Astrocyte (in vitro differentiated cells and primary cell): ENCODE results near the gene PRDX1. TPM values are rescaled to one million over a fixed set of nuclear protein-coding genes. Genes with fewer than 3 reads are reported as not detected.

ENCODE experiments used
- DNase-seq: peaks from one replicate; pipeline ENCODE4 v3.0.0-alpha.2; 2010; ENCODE audit warnings: low read depth
- FAIRE-seq: peaks from 2 replicates; lab custom pipeline; 2011; peaks lifted over from hg19 to GRCh38; lab: Jason Lieb, UNC
- H2AFZ ChIP-seq: 2 replicates; pipeline ENCODE4 v1.6.0; 2012; ENCODE audit warnings: low read depth, low read length, inconsistent platforms
- H3K27ac ChIP-seq: 2 replicates; pipeline ENCODE4 v1.5.1; 2011; ENCODE audit warnings: low read depth, low read length, inconsistent platforms
- H3K27me3 ChIP-seq: 2 replicates; pipeline ENCODE4 v1.6.0; 2011; ENCODE audit warnings: low read length, inconsistent platforms; ENCODE audit not compliant: insufficient read depth
- H3K36me3 ChIP-seq: 2 replicates; pipeline ENCODE4 v1.5.1; 2011; ENCODE audit warnings: low read length, inconsistent platforms; ENCODE audit not compliant: insufficient read depth
- H3K4me1 ChIP-seq: 2 replicates; pipeline ENCODE4 v1.5.1; 2011; ENCODE audit warnings: low read length, inconsistent platforms; ENCODE audit not compliant: insufficient read depth
- H3K4me2 ChIP-seq: 2 replicates; pipeline ENCODE4 v1.6.0; 2012; ENCODE audit warnings: low read length, inconsistent platforms
- H3K4me3 ChIP-seq: 2 replicates; pipeline ENCODE4 v1.5.1; 2011; ENCODE audit warnings: low read depth, mild to moderate bottlenecking, low read length, inconsistent platforms; ENCODE audit not compliant: insufficient read depth
- H3K79me2 ChIP-seq: 2 replicates; pipeline ENCODE4 v1.6.0; 2012; ENCODE audit warnings: mild to moderate bottlenecking, low read length, inconsistent platforms; ENCODE audit not compliant: insufficient read depth
- H3K9ac ChIP-seq: 2 replicates; pipeline ENCODE4 v1.6.0; 2012; ENCODE audit warnings: mild to moderate bottlenecking, low read length, inconsistent platforms
- H3K9me3 ChIP-seq: 2 replicates; pipeline ENCODE4 v1.5.1; 2012; ENCODE audit warnings: low read depth, mild to moderate bottlenecking, low read length, inconsistent platforms; ENCODE audit not compliant: insufficient read depth
- H4K20me1 ChIP-seq: 2 replicates; pipeline ENCODE4 v1.6.0; 2012; ENCODE audit warnings: low read length, inconsistent platforms; ENCODE audit not compliant: insufficient read depth
- H3K27ac Mint-ChIP-seq: one replicate; pipeline ENCODE4 v1.8.0; 2021; ENCODE audit warnings: mild to moderate bottlenecking, mixed read lengths; ENCODE audit not compliant: unreplicated experiment
- H3K27me3 Mint-ChIP-seq: one replicate; pipeline ENCODE4 v1.8.0; 2021; ENCODE audit warnings: low read depth, mixed read lengths; ENCODE audit not compliant: unreplicated experiment
- H3K36me3 Mint-ChIP-seq: one replicate; pipeline ENCODE4 v1.8.0; 2021; ENCODE audit warnings: low read depth, mixed read lengths; ENCODE audit not compliant: unreplicated experiment
- H3K4me1 Mint-ChIP-seq: one replicate; pipeline ENCODE4 v1.8.0; 2021; ENCODE audit warnings: low read depth, mixed read lengths; ENCODE audit not compliant: unreplicated experiment
- H3K4me3 Mint-ChIP-seq: one replicate; pipeline ENCODE4 v1.8.0; 2021; ENCODE audit warnings: mild to moderate bottlenecking, moderate library complexity, mixed read lengths; ENCODE audit not compliant: unreplicated experiment
- H3K9me3 Mint-ChIP-seq: one replicate; pipeline ENCODE4 v1.8.0; 2021; ENCODE audit warnings: mild to moderate bottlenecking, mixed read lengths; ENCODE audit not compliant: unreplicated experiment
- EZH2 ChIP-seq: IDR thresholded peaks from 2 replicates; pipeline ENCODE4 v1.6.1; 2012; ENCODE audit warnings: mild to moderate bottlenecking, low read length, inconsistent platforms; ENCODE audit not compliant: insufficient read depth
- total RNA-seq: library from RNA; stranded (reverse); gene quantifications from 2 replicates; pipeline ENCODE4 v1.2.1, GENCODE V29; 2021
- TF ChIP-seq, protein P1 (sequence below): IDR thresholded peaks from 2 replicates; pipeline ENCODE4 v1.5.1; 2011; ENCODE audit warnings: low read depth, mild to moderate bottlenecking, inconsistent platforms, low read length, moderate library complexity; ENCODE audit not compliant: insufficient read depth

PRDX1 gene
- total RNA-seq, 1 donor from 2014 or later, result 986 TPM

GRCh38 chr1:45488666-45489377 is 32.9 kb downstream of the PRDX1 start:
- FAIRE-seq, result no peak
- Histone ChIP-seq H3K9me3 (no peaks in the 10 kb centered on the region), H4K20me1 (no peaks in the 10 kb centered on the region), H3K4me1 (peaks cover 7% of the 10 kb centered on the region), H3K4me2 (no peak overlapping the region), H3K27me3 (peaks cover 5% of the 10 kb centered on the region), H3K79me2 (no peaks in the 10 kb centered on the region), H2AFZ (no peak overlapping the region), H3K27ac (no peak overlapping the region), H3K4me3 (no peak overlapping the region), H3K9ac (no peak overlapping the region), H3K36me3 (no peaks in the 10 kb centered on the region)
- DNase-seq, result no peak
- TF ChIP-seq EZH2, result no peak
- TF ChIP-seq, protein P1, sequence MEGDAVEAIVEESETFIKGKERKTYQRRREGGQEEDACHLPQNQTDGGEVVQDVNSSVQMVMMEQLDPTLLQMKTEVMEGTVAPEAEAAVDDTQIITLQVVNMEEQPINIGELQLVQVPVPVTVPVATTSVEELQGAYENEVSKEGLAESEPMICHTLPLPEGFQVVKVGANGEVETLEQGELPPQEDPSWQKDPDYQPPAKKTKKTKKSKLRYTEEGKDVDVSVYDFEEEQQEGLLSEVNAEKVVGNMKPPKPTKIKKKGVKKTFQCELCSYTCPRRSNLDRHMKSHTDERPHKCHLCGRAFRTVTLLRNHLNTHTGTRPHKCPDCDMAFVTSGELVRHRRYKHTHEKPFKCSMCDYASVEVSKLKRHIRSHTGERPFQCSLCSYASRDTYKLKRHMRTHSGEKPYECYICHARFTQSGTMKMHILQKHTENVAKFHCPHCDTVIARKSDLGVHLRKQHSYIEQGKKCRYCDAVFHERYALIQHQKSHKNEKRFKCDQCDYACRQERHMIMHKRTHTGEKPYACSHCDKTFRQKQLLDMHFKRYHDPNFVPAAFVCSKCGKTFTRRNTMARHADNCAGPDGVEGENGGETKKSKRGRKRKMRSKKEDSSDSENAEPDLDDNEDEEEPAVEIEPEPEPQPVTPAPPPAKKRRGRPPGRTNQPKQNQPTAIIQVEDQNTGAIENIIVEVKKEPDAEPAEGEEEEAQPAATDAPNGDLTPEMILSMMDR, result no peak
- Mint-ChIP-seq H3K4me1 (peaks cover 2% of the 10 kb centered on the region), H3K4me3 (peak overlapping the region; percentile 67), H3K36me3 (no peaks in the 10 kb centered on the region), H3K27ac (no peak overlapping the region), H3K27me3 (peaks cover 4% of the 10 kb centered on the region), H3K9me3 (no peaks in the 10 kb centered on the region)

- Histone ChIP-seq H3K36me3 (no peaks in the 10 kb centered on the region), H3K4me3 (no peak overlapping the region), H3K9ac (no peak overlapping the region), H4K20me1 (no peaks in the 10 kb centered on the region), H3K4me2 (no peak overlapping the region), H3K79me2 (no peaks in the 10 kb centered on the region), H3K9me3 (no peaks in the 10 kb centered on the region), H3K4me1 (peaks cover 7% of the 10 kb centered on the region), H3K27me3 (peaks cover 5% of the 10 kb centered on the region), H2AFZ (no peak overlapping the region), H3K27ac (no peak overlapping the region)
- TF ChIP-seq, protein P1, result no peak
- no peak for TF ChIP-seq EZH2
- Mint-ChIP-seq H3K27ac (no peak overlapping the region), H3K27me3 (peaks cover 4% of the 10 kb centered on the region), H3K9me3 (no peaks in the 10 kb centered on the region), H3K4me1 (peaks cover 2% of the 10 kb centered on the region), H3K4me3 (no peak overlapping the region), H3K36me3 (no peaks in the 10 kb centered on the region)
- FAIRE-seq (no peak), DNase-seq (no peak)
Observed at GRCh38 chr1:45485949-45486348, 35.7 kb downstream of the PRDX1 start.
